GM21786 (cell line): ENCODE results near the gene SGPL1.
"Not testable (repeated sequence)": the region's sequence is repeated elsewhere in the genome, so short reads cannot be mapped to it uniquely, and the experiment has no call there.

Experiments used
- ATAC-seq: cut with Tn5 transposase; IDR thresholded peaks from one replicate; pipeline ENCODE4 v1.9.1; 2021; ENCODE audit not compliant: unreplicated experiment

Gene SGPL1

GRCh38 chr10:70917635-70918034 is 101.9 kb downstream of the SGPL1 start:
- ATAC-seq: no peak

GRCh38 chr10:70918851-70919530 is 103.2 kb downstream of the SGPL1 start:
- no peak for ATAC-seq

GRCh38 chr10:70919906-70920305 is 104.2 kb downstream of the SGPL1 start:
- not testable (repeated sequence) for ATAC-seq

- no peak for ATAC-seq
Measured at GRCh38 chr10:70920519-70920918, 104.8 kb downstream of the SGPL1 start.

GRCh38 chr10:70921285-70921684 is 105.5 kb downstream of the SGPL1 start:
- no peak for ATAC-seq

GRCh38 chr10:70923696-70924095 is 107.9 kb downstream of the SGPL1 start:
- no peak for ATAC-seq

GRCh38 chr10:70925377-70926225 is 109.9 kb downstream of the SGPL1 start:
- ATAC-seq: no peak

GRCh38 chr10:70926226-70927000 is 110.7 kb downstream of the SGPL1 start:
- no peak for ATAC-seq

GRCh38 chr10:70927189-70927943 is 111.6 kb downstream of the SGPL1 start:
- no peak for ATAC-seq

- ATAC-seq: no peak
Measured at GRCh38 chr10:70928140-70928539, 112.4 kb downstream of the SGPL1 start.

GRCh38 chr10:70930263-70931000 is 114.7 kb downstream of the SGPL1 start:
- no peak for ATAC-seq
